ENCODE measurements around the gene ACAD9. TPM values are rescaled to one million over a fixed set of nuclear protein-coding genes. Genes with fewer than 3 reads are reported as not detected.

The ACAD9 gene
- total and polyA plus RNA-seq, 2 donors (not counting 1 experiment from before 2014, with no cell fraction given), result 33.6 to 41.6 TPM

- peaks cover 5% of the 10 kb centered on the region for H3K27me3 ChIP-seq (ENCODE audit: control insufficient read depth, insufficient read depth, low read length)
- H3K4me1 ChIP-seq (ENCODE audit: control insufficient read depth, extremely low read depth, insufficient read depth, low read length), result no peaks in the 10 kb centered on the region
- TF ChIP-seq EZH2 (IDR thresholded peaks at IDR 0.05; ENCODE audit: low read length, missing control alignments) (no peak), CTCF (conservative IDR thresholded peaks at IDR 0.05 in 1 of 2, IDR thresholded peaks at IDR 0.05 in 1 of 2; ENCODE audit: low read depth in 1 of 2, low read length in 2 of 2) (no peak)
- H3K79me2 ChIP-seq (ENCODE audit: control insufficient read depth, insufficient read depth, low read length), result no peaks in the 10 kb centered on the region
- no peak overlapping the region for H3K27ac ChIP-seq (ENCODE audit: insufficient read depth, low read length)
- no peaks in the 10 kb centered on the region for H3K36me3 ChIP-seq (ENCODE audit: control insufficient read depth, insufficient read depth, low read length)
- H3K4me3 ChIP-seq (replicated peaks in 1 of 4; ENCODE audit: control extremely low read depth in 1 of 4, insufficient read depth in 1 of 4, low read depth in 3 of 4, low read length in 4 of 4), result no peak overlapping the region
- H3K9ac ChIP-seq (ENCODE audit: insufficient read depth, low read length), result no peak overlapping the region
- no peaks in the 10 kb centered on the region for H3K9me3 ChIP-seq (ENCODE audit: control insufficient read depth, insufficient read depth, low read depth, low read length)
- no peak overlapping the region for H2AFZ ChIP-seq (ENCODE audit: low read length)
- no peak for DNase-seq (ENCODE audit: low read depth in 2 of 2)
- H3K4me2 ChIP-seq (ENCODE audit: extremely low read depth, insufficient read depth, low read length), result no peak overlapping the region
- H4K20me1 ChIP-seq (ENCODE audit: control insufficient read depth, extremely low read depth, insufficient read depth, low read length), result no peaks in the 10 kb centered on the region
Observed at GRCh38 chr3:128933213-128933921, 53.9 kb downstream of the ACAD9 start.

- no peaks in the 10 kb centered on the region for H3K79me2 ChIP-seq (ENCODE audit: control insufficient read depth, insufficient read depth, low read length)
- no peak overlapping the region for H3K4me2 ChIP-seq (ENCODE audit: extremely low read depth, insufficient read depth, low read length)
Observed at GRCh38 chr3:128933922-128934253, 54.5 kb downstream of the ACAD9 start.

GRCh38 chr3:128935922-128936321, 56.5 kb downstream of the ACAD9 start:
- H3K27ac ChIP-seq (ENCODE audit: insufficient read depth, low read length), result no peak overlapping the region
- no peaks in the 10 kb centered on the region for H3K36me3 ChIP-seq (ENCODE audit: control insufficient read depth, insufficient read depth, low read length)
- H3K4me2 ChIP-seq (ENCODE audit: extremely low read depth, insufficient read depth, low read length), result no peak overlapping the region
- no peak overlapping the region for H3K9ac ChIP-seq (ENCODE audit: insufficient read depth, low read length)
- H2AFZ ChIP-seq (ENCODE audit: low read length), result no peak overlapping the region
- TF ChIP-seq EZH2 (IDR thresholded peaks at IDR 0.05; ENCODE audit: low read length, missing control alignments) (no peak), CTCF (conservative IDR thresholded peaks at IDR 0.05 in 1 of 2, IDR thresholded peaks at IDR 0.05 in 1 of 2; ENCODE audit: low read depth in 1 of 2, low read length in 2 of 2) (no peak)
- no peaks in the 10 kb centered on the region for H3K9me3 ChIP-seq (ENCODE audit: control insufficient read depth, insufficient read depth, low read depth, low read length)
- H3K4me3 ChIP-seq (replicated peaks in 1 of 4; ENCODE audit: control extremely low read depth in 1 of 4, insufficient read depth in 1 of 4, low read depth in 3 of 4, low read length in 4 of 4), result no peak overlapping the region
- no peak for DNase-seq (ENCODE audit: low read depth in 2 of 2)
- H3K79me2 ChIP-seq (ENCODE audit: control insufficient read depth, insufficient read depth, low read length), result no peaks in the 10 kb centered on the region
- H3K4me1 ChIP-seq (ENCODE audit: control insufficient read depth, extremely low read depth, insufficient read depth, low read length), result no peaks in the 10 kb centered on the region
- peaks cover 5% of the 10 kb centered on the region for H3K27me3 ChIP-seq (ENCODE audit: control insufficient read depth, insufficient read depth, low read length)
- H4K20me1 ChIP-seq (ENCODE audit: control insufficient read depth, extremely low read depth, insufficient read depth, low read length), result no peaks in the 10 kb centered on the region

More at GRCh38 chr3:128933922-128934253, 54.5 kb downstream of the ACAD9 start:
- Histone ChIP-seq H3K27me3 (ENCODE audit: control insufficient read depth, insufficient read depth, low read length) (peaks cover 5% of the 10 kb centered on the region), H3K9ac (ENCODE audit: insufficient read depth, low read length) (no peak overlapping the region), H2AFZ (ENCODE audit: low read length) (no peak overlapping the region), H3K36me3 (ENCODE audit: control insufficient read depth, insufficient read depth, low read length) (no peaks in the 10 kb centered on the region), H3K4me1 (ENCODE audit: control insufficient read depth, extremely low read depth, insufficient read depth, low read length) (no peaks in the 10 kb centered on the region), H3K4me3 (replicated peaks in 1 of 4; ENCODE audit: control extremely low read depth in 1 of 4, insufficient read depth in 1 of 4, low read depth in 3 of 4, low read length in 4 of 4) (no peak overlapping the region), H3K27ac (ENCODE audit: insufficient read depth, low read length) (no peak overlapping the region), H4K20me1 (ENCODE audit: control insufficient read depth, extremely low read depth, insufficient read depth, low read length) (no peaks in the 10 kb centered on the region), H3K9me3 (ENCODE audit: control insufficient read depth, insufficient read depth, low read depth, low read length) (no peaks in the 10 kb centered on the region)
- no peak for TF ChIP-seq EZH2 (IDR thresholded peaks at IDR 0.05; ENCODE audit: low read length, missing control alignments)
- TF ChIP-seq CTCF (conservative IDR thresholded peaks at IDR 0.05 in 1 of 2, IDR thresholded peaks at IDR 0.05 in 1 of 2; ENCODE audit: low read depth in 1 of 2, low read length in 2 of 2), result no peak
- no peak for DNase-seq (ENCODE audit: low read depth in 2 of 2)
